Measurements from ENCODE around the gene STAC3.

DNA sequence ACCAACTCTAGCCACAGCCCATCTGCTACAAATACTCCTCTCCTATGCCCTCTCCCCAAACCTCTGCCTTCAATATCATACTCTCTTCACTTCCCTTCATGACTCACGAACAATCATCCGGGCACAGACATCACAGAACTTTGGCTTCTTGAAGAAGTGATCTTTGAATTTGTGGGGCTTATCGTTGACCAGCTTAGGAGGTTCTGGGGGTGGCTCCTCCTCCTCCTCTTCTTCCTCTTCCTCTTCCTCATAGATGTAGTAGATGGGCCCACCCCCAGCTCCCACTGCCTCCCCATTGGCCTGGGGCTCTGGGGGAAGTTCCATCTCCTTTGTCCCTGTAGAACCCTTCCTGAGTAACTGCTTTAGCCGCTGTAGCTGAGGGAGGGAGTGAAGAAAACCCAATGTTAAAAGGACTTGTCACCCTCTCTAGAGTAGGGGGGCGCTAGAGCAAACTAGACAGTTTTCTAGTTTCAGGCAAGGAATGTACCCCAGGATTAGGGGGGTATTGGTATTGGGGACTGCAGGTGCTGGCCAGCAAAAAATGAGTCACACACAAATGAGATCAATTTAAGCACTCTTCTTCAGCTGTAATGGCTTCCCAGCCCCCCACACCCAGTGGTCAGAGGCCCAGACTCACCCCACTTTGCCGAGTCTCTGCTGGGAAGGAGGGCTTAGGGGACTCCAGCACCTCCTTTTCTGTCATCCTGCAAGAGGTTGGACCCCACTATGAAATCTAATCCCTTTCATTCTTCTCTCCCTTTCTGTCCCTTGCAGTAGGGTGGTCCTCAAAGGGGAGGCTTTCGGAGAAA is 1.8 kb downstream of the STAC3 start:
- TF ChIP-seq, protein P1, sequence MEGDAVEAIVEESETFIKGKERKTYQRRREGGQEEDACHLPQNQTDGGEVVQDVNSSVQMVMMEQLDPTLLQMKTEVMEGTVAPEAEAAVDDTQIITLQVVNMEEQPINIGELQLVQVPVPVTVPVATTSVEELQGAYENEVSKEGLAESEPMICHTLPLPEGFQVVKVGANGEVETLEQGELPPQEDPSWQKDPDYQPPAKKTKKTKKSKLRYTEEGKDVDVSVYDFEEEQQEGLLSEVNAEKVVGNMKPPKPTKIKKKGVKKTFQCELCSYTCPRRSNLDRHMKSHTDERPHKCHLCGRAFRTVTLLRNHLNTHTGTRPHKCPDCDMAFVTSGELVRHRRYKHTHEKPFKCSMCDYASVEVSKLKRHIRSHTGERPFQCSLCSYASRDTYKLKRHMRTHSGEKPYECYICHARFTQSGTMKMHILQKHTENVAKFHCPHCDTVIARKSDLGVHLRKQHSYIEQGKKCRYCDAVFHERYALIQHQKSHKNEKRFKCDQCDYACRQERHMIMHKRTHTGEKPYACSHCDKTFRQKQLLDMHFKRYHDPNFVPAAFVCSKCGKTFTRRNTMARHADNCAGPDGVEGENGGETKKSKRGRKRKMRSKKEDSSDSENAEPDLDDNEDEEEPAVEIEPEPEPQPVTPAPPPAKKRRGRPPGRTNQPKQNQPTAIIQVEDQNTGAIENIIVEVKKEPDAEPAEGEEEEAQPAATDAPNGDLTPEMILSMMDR (IDR thresholded peaks at IDR 0.05; ENCODE audit: insufficient read depth, low read depth, low read length) = no peak
- TF ChIP-seq EZH2 (IDR thresholded peaks at IDR 0.05; ENCODE audit: insufficient read depth, low read length) = no peak

All from astrocyte (in vitro differentiated cells and primary cell).